ENCODE results near the gene ABI1. TPM values are rescaled to one million over a fixed set of nuclear protein-coding genes. Genes with fewer than 3 reads are reported as not detected.

ABI1 gene
- total and polyA plus RNA-seq, 2 of the 13 experiments (the other 11 are each of a cell fraction or from before 2014, with no cell fraction given): 20.9 to 22.9 TPM

DNA sequence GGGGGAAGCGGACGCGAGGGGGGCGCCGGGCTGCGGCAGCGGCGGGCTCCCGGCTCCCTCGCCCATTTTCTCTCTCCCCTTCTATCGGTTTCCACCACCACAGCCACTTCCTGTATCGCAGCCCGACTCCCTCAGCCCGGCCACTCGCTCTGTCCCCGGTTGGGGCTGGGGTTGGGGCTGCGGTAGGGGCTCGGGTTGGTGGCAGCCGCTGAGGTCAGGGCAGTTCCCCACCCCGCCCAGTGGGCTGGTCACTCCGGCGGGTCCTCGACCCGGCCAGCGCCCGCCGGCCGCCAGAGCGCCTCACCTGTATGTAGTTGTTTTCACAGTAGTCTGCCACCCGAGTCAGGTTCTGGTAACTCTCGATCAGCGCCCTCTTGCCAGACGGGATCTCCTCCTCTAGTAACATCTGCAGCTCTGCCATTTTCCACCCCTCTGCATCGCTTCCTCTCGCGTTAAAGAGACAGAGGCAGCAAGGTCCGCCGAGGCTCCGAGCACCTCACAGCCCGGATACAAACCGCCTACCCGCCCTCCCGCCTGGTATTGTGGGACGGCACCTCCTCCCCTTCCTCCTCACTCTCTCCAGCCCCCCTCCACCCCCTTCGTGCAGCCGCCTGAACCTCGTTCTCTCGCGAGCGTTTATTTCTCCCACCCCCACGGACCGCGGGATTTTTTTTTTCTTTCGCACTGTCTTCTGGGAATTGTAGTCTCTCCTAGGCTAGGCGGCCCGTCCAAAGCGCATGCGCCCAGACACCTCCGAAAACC is at the start of gene ABI1 (continued):
- TF ChIP-seq, protein P1, sequence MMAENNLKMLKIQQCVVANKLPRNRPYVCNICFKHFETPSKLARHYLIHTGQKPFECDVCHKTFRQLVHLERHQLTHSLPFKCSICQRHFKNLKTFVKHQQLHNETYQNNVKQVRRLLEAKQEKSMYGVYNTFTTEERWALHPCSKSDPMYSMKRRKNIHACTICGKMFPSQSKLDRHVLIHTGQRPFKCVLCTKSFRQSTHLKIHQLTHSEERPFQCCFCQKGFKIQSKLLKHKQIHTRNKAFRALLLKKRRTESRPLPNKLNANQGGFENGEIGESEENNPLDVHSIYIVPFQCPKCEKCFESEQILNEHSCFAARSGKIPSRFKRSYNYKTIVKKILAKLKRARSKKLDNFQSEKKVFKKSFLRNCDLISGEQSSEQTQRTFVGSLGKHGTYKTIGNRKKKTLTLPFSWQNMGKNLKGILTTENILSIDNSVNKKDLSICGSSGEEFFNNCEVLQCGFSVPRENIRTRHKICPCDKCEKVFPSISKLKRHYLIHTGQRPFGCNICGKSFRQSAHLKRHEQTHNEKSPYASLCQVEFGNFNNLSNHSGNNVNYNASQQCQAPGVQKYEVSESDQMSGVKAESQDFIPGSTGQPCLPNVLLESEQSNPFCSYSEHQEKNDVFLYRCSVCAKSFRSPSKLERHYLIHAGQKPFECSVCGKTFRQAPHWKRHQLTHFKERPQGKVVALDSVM (CRISPR knock-in tag; IDR thresholded peaks at IDR 0.05): peak; percentile 31; the same call in 1 of the 2 replicates
- TF ChIP-seq HNRNPUL1 (IDR thresholded peaks at IDR 0.05; ENCODE audit: low read depth, low read length) (no peak), MAZ (IDR thresholded peaks at IDR 0.05; ENCODE audit: borderline replicate concordance, low read depth, low read length) (peak; percentile 96), MAZ (CRISPR knock-in tag; IDR thresholded peaks at IDR 0.05; ENCODE audit: low read depth) (peak; percentile 87), FOXJ3 (CRISPR knock-in tag; IDR thresholded peaks at IDR 0.05; ENCODE audit: borderline replicate concordance) (no peak), KDM6A (CRISPR knock-in tag; IDR thresholded peaks at IDR 0.05; ENCODE audit: low read depth) (no peak), HOXA5 (CRISPR knock-in tag; IDR thresholded peaks at IDR 0.05) (peak; percentile 62; the same call in 1 of the 2 replicates), MTF1 (CRISPR knock-in tag; IDR thresholded peaks at IDR 0.05) (no peak), ZNF451 (CRISPR knock-in tag; IDR thresholded peaks at IDR 0.05) (no peak), ZSCAN5A (CRISPR knock-in tag; IDR thresholded peaks at IDR 0.05; ENCODE audit: borderline replicate concordance) (no peak), CENPT (CRISPR knock-in tag; IDR thresholded peaks at IDR 0.05; ENCODE audit: low read depth) (no peak), ZNF891 (CRISPR knock-in tag; IDR thresholded peaks at IDR 0.05) (0 out of 2 replicates have a peak, but pooled peaks have one; percentile 29), ZNF83 (CRISPR knock-in tag; IDR thresholded peaks at IDR 0.05; ENCODE audit: borderline replicate concordance) (no peak), ZSCAN31 (CRISPR knock-in tag; IDR thresholded peaks at IDR 0.05; ENCODE audit: low read depth) (no peak; the same call in 1 of the 2 replicates), ZFP41 (CRISPR knock-in tag; IDR thresholded peaks at IDR 0.05; ENCODE audit: borderline replicate concordance) (no peak), ZNF138 (CRISPR knock-in tag; IDR thresholded peaks at IDR 0.05; ENCODE audit: low read depth) (no peak), RNF219 (CRISPR knock-in tag; IDR thresholded peaks at IDR 0.05) (no peak), SMAD9 (CRISPR knock-in tag; IDR thresholded peaks at IDR 0.05) (no peak), ZNF10 (CRISPR knock-in tag; IDR thresholded peaks at IDR 0.05; ENCODE audit: borderline replicate concordance, low read depth) (no peak), ATAD3A (CRISPR knock-in tag; IDR thresholded peaks at IDR 0.05) (no peak), AGO1 (IDR thresholded peaks at IDR 0.05; ENCODE audit: low read depth, low read length, poor library complexity, severe bottlenecking) (peak; percentile 49), SMC3 (IDR thresholded peaks at IDR 0.05; ENCODE audit: low read length) (no peak), NFKB2 (CRISPR knock-in tag; IDR thresholded peaks at IDR 0.05; ENCODE audit: borderline replicate concordance) (0 out of 2 replicates have a peak, but pooled peaks have one; percentile 57)
- TF ChIP-seq, protein P2, sequence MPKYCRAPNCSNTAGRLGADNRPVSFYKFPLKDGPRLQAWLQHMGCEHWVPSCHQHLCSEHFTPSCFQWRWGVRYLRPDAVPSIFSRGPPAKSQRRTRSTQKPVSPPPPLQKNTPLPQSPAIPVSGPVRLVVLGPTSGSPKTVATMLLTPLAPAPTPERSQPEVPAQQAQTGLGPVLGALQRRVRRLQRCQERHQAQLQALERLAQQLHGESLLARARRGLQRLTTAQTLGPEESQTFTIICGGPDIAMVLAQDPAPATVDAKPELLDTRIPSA (CRISPR knock-in tag; IDR thresholded peaks at IDR 0.05; ENCODE audit: borderline replicate concordance): 0 out of 2 replicates have a peak, but pooled peaks have one; percentile 59
